GM11168 (cell line): ENCODE results near the gene NAALADL2.

ENCODE experiments used
- in situ Hi-C: fragments of 300-500 bp; cut with MboI; formaldehyde crosslinking; loops from one replicate; pipeline ENCODE4 v1.12.0; 2022; ENCODE audit warnings: low sequenced_read_pairs; ENCODE audit not compliant: unreplicated experiment

Gene NAALADL2

DNA sequence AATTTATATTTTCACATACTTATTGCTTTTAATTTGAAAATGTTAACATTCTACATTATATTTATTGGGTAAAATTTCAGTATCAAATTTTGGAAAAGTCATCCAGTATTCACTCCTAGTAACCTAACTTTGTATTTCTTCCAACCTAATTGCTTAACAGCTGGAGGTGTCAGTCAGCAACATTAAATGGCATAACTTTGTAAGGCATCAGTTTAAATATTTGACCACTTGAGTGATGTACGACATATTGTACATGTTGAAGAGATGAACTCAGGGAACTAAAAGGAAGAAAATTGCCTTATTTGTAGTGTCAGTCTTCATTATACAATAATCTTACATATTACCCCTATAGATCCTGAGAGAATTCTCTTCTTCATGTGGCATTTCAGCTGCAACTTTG lies 326.8 kb downstream of the NAALADL2 start:
- in situ Hi-C loops: no loop called here

GRCh38 chr3:175186511-175186910 lies 327.4 kb downstream of the NAALADL2 start:
- in situ Hi-C loops: no loop called here

DNA sequence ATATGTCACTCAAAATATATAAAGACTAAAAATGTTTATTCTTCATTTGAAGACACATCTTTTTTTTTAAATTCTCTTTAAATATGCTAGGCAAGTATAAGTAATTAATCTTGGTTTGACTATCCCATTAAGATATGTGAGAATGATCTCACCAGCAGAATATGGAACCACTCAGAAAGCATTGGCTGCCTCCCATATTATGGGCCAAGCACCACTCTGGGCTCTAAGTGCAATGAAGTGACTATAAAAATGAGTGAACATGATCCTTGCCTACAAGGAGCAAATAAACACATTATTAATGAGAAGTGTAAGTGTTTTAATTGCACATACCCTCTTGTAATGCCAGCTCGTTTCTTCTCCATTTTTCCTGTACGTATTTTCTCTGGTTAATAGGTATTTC lies 328.5 kb downstream of the NAALADL2 start:
- in situ Hi-C loops: no loop called here

- in situ Hi-C loops: no loop called here
Observed at GRCh38 chr3:175192536-175192935, 333.4 kb downstream of the NAALADL2 start.

DNA sequence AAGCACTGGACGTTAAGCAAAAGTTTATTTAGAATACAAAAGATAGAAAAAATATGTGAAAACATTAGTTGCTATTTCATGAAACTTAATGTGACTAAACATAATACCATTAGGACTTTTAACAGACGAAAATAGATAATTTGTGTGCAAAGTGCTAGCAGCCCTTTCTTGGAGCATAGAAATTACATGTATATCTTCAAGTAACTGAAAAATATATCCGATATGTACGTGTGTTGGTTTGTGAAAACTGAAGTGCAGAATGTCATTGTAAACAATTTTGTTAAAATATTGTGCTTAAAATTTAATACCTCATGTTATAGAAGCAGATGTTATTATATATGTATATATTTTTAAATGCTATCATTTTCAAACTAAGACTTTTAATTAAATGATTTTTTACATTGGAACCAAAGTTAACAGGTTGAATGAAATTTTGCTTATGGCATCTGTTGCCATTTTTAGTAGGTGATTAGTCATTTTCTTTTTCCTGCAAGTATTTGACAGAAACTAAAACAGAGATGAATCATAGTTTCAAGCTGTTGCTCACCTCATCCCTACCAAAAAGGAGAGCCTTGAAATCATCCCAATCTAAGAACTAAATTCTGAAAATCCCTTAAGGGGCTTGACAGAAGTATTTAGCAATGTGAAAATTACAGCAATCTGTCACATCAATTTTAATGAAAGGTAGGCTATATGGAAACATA lies 334.8 kb downstream of the NAALADL2 start:
- in situ Hi-C loops: no loop called here

- in situ Hi-C loops: no loop called here
Observed at GRCh38 chr3:175198991-175199783, 340.1 kb downstream of the NAALADL2 start.

GRCh38 chr3:175199961-175200360 lies 340.8 kb downstream of the NAALADL2 start:
- in situ Hi-C loops: no loop called here

DNA sequence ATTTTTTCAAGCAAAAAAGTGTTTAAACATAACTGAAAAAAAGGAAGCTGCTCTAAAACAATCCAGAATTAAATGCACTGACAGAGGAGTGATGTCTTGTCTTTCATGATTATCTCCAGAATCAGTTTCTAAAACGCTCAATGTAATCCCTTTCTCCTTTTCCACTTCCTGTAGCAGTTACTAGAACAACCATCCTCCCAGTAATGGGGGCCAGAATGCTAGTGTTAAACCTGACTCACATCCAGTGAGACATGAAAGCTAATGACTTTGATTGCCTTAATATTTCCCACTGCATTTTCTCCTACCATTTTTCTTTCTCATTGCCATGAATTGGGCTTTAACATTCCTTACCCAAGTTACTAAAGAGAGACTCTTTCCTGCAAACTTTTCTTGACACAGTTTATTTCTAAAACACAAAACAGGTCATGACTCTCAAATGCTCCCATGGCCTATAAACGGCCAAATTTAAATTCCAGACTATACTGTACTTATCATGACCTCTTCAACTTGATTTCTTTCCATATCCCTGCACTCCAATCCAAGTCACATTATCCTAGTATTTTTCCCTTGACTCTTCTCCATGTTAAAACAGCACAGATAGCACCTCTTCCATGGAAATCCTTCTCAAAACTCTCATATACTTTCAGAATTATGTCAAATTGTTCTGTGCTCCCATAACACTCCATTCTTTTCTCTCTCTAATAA lies 341.4 kb downstream of the NAALADL2 start:
- in situ Hi-C loops: no loop called here

DNA sequence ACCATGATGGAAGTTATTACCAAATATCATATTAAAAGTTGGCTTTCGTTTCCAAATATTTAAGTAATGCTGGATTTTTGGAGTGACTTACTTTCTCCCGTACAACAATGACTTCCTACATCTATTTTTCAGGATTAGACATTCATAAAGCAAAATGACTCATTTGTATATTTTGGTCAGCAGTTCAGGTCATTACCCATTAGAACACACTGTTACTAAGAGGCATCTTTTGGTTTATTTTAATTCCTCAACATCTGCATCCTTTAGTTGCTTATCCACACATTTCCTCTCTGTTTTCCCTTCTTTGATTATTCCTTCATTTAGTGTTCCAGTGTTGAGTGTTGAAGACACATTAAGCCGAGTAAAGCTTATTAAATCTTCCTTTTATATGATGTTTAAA lies 348.2 kb downstream of the NAALADL2 start:
- in situ Hi-C loops: no loop called here

- in situ Hi-C loops: no loop called here
Observed at GRCh38 chr3:175208326-175208725, 349.2 kb downstream of the NAALADL2 start.

GRCh38 chr3:175211466-175211865 lies 352.3 kb downstream of the NAALADL2 start:
- in situ Hi-C loops: no loop called here

- in situ Hi-C loops: no loop called here
Observed at GRCh38 chr3:175212896-175213295, 353.8 kb downstream of the NAALADL2 start.

DNA sequence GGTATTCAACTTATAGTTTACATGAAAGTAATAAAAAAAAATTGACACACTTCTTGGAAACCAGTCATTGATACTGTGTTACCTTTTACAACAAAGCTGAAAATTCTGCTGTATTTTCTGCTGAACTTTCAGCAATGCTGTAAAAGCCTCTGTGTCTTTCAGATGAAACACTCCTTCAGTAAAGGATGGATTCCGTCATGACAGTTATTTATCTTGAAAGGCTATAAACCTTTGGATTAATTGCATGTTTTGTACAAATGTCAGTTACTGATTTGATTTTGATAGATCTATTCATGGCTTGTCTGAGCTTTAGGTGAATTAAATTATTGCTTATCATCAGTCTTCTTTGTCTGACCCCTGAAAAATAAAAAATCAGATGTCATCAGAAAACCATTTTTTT lies 355.1 kb downstream of the NAALADL2 start:
- in situ Hi-C loops: no loop called here

DNA sequence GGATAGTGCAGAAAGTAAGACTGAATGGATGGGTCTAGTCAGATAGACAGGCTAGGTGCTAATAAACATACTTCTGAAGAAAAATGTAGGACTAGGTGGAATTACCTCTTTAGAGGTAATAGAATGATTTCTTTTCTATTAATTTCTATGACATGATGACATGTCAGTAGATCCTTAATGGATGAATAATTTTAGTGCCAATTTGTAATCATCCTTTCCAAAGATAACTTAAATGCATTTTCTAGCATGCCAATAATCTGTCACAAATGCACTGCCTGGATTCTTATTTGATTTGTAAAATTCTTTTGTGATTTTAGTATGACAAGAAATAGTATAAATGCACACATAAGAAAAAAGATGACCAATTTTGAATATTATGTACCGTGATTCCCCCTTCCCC lies 356.7 kb downstream of the NAALADL2 start:
- in situ Hi-C loops: no loop called here

DNA sequence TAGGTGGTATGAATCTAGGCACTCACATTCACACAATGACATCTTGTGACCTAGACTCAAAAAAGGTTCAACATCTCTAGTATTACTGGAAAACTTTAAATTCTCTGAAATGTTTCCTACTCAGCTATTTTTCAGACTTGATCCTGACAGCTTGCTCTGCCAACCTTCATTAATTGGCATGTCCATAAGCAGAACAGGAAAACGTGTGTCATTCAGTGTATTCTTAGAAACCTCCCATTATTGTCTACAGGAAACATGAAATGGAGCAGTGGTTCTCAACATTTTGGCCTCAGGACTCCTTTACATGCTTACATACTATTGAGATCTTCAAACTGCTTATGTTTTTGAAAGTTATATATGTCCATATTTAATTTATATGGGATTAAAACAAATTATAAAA lies 363.2 kb downstream of the NAALADL2 start:
- in situ Hi-C loops: no loop called here

- in situ Hi-C loops: no loop called here
Observed at GRCh38 chr3:175224051-175224450, 364.9 kb downstream of the NAALADL2 start.

- in situ Hi-C loops: no loop called here
Observed at GRCh38 chr3:175226444-175226843, 367.3 kb downstream of the NAALADL2 start.

DNA sequence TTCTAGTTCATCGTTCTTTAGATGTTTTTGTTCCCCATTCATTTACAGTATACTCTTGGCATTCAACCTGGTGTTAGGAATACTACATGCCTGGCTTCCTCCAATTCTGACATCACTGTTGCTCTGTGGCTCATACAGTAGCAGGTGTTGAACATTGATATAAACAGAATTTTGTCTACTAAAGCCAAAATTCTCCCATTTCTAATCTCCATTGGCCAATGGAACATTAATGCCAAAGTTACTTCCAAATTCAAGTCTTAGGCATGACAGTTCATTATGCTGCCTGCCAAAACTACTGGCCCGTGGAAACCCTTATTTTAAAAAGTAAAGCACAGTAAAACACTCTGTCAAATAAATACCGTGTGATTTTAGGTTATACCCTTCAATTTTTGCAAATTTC lies 368.0 kb downstream of the NAALADL2 start:
- in situ Hi-C loops: no loop called here

DNA sequence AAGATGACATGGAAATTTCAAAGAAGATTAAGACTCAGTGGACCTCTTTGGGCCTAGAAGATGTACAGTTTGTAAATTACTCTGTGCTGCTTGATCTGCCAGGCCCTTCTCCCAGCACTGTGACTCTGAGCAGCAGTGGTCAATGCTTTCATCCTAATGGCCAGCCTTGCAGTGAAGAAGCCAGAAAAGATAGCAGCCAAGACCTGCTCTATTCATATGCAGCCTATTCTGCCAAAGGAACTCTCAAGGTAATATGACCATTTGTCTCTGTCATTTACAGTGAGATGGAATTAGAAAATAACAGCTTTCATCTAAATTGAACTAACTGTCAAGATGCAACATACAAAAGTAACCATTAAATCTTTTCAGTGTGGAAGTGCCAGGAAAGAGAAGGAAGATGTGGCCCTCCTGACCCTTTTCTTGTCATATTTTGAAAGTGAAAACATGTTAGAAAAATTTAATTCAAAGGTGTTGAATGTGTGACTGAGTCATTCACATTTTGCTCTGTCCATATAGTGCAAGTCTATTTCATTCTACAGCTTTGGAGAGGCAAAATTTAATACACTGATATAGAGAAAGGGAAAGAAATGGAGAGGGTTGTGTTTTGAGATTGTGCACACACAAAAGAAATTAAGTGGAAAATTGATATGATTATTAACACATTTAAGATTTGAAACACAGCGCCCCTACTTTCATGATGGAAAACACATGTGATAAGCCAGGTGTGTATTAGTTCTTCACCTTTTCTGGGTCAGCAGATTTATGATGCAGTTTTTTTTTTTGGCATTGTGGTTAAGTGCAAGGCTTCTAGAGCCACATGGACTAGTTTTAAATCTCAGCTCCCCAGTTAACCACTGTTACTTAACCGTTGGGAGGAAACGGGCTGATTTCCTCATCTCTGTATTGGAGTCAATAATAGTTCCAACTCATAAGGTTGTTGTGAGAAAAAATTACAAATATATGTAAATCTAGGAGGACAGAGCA lies 375.1 kb downstream of the NAALADL2 start:
- in situ Hi-C loops: no loop called here

GRCh38 chr3:175238801-175239200 lies 379.7 kb downstream of the NAALADL2 start:
- in situ Hi-C loops: no loop called here
